ENCODE measurements around the gene PLAAT4. TPM values are rescaled to one million over a fixed set of nuclear protein-coding genes. Genes with fewer than 3 reads are reported as not detected.
"Not testable (repeated sequence)": the region's sequence is repeated elsewhere in the genome, so short reads cannot be mapped to it uniquely, and the experiment has no call there.

PLAAT4 gene
- total and polyA plus RNA-seq, 3 donors from 2014 or later: 9.8 to 35.0 (median 14.2) TPM

DNA sequence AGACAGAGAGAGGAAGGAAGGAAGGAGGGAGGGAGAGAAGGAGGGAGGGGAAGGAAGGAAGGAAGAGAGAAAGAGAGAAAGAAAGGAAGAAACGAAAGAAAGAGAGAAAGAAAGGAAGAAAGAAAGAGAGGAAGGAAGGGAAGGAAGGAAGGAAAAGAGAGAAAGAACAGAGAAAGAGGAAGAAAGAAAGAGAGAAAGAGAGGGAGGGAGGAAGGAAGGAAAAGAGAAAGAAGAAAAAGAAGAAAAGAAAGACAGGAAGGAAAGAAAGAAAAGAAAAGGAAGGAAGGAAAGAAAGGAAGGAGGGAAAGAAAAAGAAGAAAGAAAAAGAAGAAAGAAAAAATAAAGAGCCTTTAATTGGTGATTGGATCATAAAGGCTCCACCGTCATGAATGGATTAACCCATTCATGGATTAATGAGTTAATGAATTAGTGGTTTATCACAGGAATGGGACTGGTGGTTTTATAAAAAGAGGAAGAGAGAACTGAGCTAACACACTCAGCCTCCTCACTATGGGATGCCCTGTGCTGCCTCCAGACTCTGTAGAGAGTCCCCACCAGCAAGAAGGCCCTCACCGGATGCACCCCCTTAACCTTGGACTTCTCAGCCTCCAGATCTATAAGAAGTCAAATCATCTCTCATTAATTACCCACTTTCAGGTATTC, 35.5 kb downstream of the PLAAT4 start:
- H3K27ac ChIP-seq: no peak overlapping the region
- no peak overlapping the region for H3K4me3 ChIP-seq
- WGBS, 2 donors: 48 to 55% methylated on average over 3 of the region's 3 CpGs
- peaks cover 11% of the 10 kb centered on the region for H3K4me1 ChIP-seq
- TF ChIP-seq, protein P1, sequence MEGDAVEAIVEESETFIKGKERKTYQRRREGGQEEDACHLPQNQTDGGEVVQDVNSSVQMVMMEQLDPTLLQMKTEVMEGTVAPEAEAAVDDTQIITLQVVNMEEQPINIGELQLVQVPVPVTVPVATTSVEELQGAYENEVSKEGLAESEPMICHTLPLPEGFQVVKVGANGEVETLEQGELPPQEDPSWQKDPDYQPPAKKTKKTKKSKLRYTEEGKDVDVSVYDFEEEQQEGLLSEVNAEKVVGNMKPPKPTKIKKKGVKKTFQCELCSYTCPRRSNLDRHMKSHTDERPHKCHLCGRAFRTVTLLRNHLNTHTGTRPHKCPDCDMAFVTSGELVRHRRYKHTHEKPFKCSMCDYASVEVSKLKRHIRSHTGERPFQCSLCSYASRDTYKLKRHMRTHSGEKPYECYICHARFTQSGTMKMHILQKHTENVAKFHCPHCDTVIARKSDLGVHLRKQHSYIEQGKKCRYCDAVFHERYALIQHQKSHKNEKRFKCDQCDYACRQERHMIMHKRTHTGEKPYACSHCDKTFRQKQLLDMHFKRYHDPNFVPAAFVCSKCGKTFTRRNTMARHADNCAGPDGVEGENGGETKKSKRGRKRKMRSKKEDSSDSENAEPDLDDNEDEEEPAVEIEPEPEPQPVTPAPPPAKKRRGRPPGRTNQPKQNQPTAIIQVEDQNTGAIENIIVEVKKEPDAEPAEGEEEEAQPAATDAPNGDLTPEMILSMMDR (IDR thresholded peaks at IDR 0.05): no peak
- no peak for TF ChIP-seq POLR2A (IDR thresholded peaks at IDR 0.05)
- intact Hi-C loops (cut with DNase I; ENCODE audit: low total_unique reads): no loop called here
- no peaks in the 10 kb centered on the region for H3K36me3 ChIP-seq (ENCODE audit: low read depth, missing control alignments)
- DNase-seq: peak; percentile 10
- H3K9me3 ChIP-seq: no peaks in the 10 kb centered on the region
- H3K27me3 ChIP-seq: no peaks in the 10 kb centered on the region

DNA sequence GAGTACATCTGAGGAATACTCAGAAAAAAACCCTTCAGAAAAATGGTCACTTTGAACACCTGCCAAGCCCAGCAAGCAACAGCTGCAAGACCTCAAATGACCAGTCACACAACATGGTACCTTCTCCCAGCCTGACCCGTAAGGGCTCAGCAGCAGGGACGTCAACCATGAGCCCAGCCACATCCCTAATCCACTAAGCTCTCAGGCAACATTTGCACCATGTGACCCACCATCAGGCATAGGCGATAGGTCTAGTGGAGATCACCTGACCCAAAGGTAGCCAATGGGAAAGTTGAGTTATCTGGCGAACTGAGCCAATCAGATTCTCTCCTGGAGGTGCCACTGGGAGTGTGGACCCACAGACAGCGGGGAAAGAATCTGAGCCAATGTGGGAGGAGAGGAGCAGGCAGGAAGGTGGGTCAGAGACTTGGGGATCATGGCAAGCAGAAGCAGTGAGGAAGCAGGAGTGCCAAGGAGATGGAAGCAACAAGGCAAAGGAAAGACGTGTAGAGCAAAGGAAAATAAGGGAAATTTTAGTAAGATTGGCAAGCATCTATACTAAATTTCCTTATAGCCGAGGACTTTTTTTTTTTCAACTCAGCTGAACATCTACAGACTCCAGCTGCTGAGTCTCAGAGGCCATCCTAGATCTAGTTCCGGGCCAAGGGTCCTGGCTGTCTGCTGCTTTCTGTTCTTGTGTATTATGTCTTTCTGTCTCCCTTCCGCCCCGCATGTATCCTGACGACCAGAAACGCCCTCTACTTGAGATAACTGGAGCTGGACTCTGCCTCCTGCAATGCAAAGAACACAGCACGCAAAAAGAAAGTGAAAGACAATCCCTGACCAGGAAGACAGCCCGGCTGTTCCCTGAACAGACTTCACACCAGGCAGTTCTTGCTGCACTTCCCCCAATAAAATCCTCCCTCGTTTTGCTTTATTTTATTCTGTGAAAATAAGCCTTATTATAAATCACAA, 37.6 kb downstream of the PLAAT4 start:
- H3K4me1 ChIP-seq: peaks cover 11% of the 10 kb centered on the region
- 30% methylated on average over 15 of the region's 15 CpGs for WGBS, 2 donors
- H3K27ac ChIP-seq: peak overlapping the region; percentile 28 to 47
- peak; percentile 68 for DNase-seq
- H3K4me3 ChIP-seq: peak overlapping the region; percentile 0 to 29
- no peaks in the 10 kb centered on the region for H3K9me3 ChIP-seq
- intact Hi-C loops (cut with DNase I; ENCODE audit: low total_unique reads): no loop called here
- no peaks in the 10 kb centered on the region for H3K36me3 ChIP-seq (ENCODE audit: low read depth, missing control alignments)
- TF ChIP-seq, protein P1 (IDR thresholded peaks at IDR 0.05): no peak
- TF ChIP-seq POLR2A (IDR thresholded peaks at IDR 0.05): no peak
- no peaks in the 10 kb centered on the region for H3K27me3 ChIP-seq

GRCh38 chr11:63574856-63575602, 38.4 kb downstream of the PLAAT4 start:
- DNase-seq: peak; percentile 27
- TF ChIP-seq, protein P1 (IDR thresholded peaks at IDR 0.05): no peak
- TF ChIP-seq POLR2A (IDR thresholded peaks at IDR 0.05): no peak
- 26 to 39% methylated on average over 10 of the region's 10 CpGs for WGBS, 2 donors
- H3K9me3 ChIP-seq: no peaks in the 10 kb centered on the region
- peak overlapping the region; percentile 28 to 47 for H3K27ac ChIP-seq
- peaks cover 11% of the 10 kb centered on the region for H3K4me1 ChIP-seq
- peak overlapping the region; percentile 0 to 29 for H3K4me3 ChIP-seq
- no peaks in the 10 kb centered on the region for H3K27me3 ChIP-seq
- intact Hi-C loops (cut with DNase I; ENCODE audit: low total_unique reads): no loop called here
- H3K36me3 ChIP-seq (ENCODE audit: low read depth, missing control alignments): no peaks in the 10 kb centered on the region

- intact Hi-C loops (cut with DNase I; ENCODE audit: low total_unique reads); DNase-seq; H3K27me3 ChIP-seq; H3K27ac ChIP-seq; H3K4me3 ChIP-seq; H3K36me3 ChIP-seq (ENCODE audit: low read depth, missing control alignments); H3K9me3 ChIP-seq: not testable (repeated sequence)
- 94% methylated on average over 3 of the region's 3 CpGs for WGBS, 2 donors
- H3K4me1 ChIP-seq: peaks cover 15% of the 10 kb centered on the region
Observed at GRCh38 chr11:63578882-63579281, 42.3 kb downstream of the PLAAT4 start.

DNA sequence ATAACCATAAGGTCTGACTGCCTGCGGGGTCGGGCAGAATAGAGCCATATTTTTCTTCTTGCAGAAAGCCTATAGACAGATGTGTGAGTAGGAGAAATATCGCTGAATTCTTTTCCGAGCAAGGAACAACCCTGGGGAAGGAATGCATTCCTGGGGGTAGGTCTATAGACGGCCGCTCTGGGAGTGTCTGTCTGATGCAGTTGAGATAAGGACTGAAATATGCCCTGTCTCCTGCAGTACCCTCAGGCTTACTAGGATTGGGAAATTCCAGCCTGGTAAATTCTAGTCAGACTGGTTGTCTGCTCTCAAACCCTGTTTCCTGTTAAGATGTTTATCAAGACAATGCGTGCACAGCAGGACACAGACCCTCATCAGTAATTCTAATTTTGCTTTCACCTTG, 44.6 kb downstream of the PLAAT4 start:
- WGBS, 2 donors: 66 to 77% methylated on average over 7 of the region's 7 CpGs
- intact Hi-C loops (cut with DNase I; ENCODE audit: low total_unique reads): not testable (repeated sequence)

More for the DNA sequence above, 44.6 kb downstream of the PLAAT4 start:
- not testable (repeated sequence) for H3K9me3 ChIP-seq; DNase-seq; H3K27me3 ChIP-seq; H3K4me3 ChIP-seq; H3K36me3 ChIP-seq (ENCODE audit: low read depth, missing control alignments); H3K4me1 ChIP-seq
- peak overlapping the region in 1 of 2 donors; percentile 34 for H3K27ac ChIP-seq
